ENCODE data around the gene TDRD9. TPM values are rescaled to one million over a fixed set of nuclear protein-coding genes. Genes with fewer than 3 reads are reported as not detected.

TDRD9 gene
- total and polyA plus RNA-seq, 2 experiments from 2014 or later: 0.24 TPM; not detected in 1

GRCh38 chr14:103887170-103887501 lies 41.1 kb upstream of the TDRD9 start:
- H3F3A ChIP-seq (replicated peaks; ENCODE audit: low read depth): no peaks in the 10 kb centered on the region
- H3K4me1 Mint-ChIP-seq: peaks cover 10% of the 10 kb centered on the region
- H3K79me2 ChIP-seq (replicated peaks; ENCODE audit: insufficient read depth): no peaks in the 10 kb centered on the region
- no peak overlapping the region for H3K4me2 ChIP-seq
- DNase-seq (ENCODE audit: low spot score): no peak
- H3K4me3 ChIP-seq: no peak overlapping the region
- H4K20me1 ChIP-seq (replicated peaks; ENCODE audit: insufficient read depth): no peaks in the 10 kb centered on the region
- no peak; the same call in 2 of the 3 replicates for ATAC-seq
- H3K4me3 Mint-ChIP-seq: no peak overlapping the region
- H2AFZ ChIP-seq: no peak overlapping the region
- H3K9me3 Mint-ChIP-seq: no peaks in the 10 kb centered on the region
- no peaks in the 10 kb centered on the region for H3K4me1 ChIP-seq (ENCODE audit: insufficient read depth)
- H3K27ac ChIP-seq (ENCODE audit: low read depth): no peak overlapping the region
- no peak overlapping the region for H3K27ac Mint-ChIP-seq
- TF ChIP-seq EZH2phosphoT487 (IDR thresholded peaks at IDR 0.05; ENCODE audit: unreplicated experiment) (no peak), STAT1 (IDR thresholded peaks at IDR 0.05; ENCODE audit: unreplicated experiment) (no peak), POLR2AphosphoS5 (IDR thresholded peaks at IDR 0.05; ENCODE audit: low read depth) (no peak), ZNF114 (CRISPR knock-in tag; IDR thresholded peaks at IDR 0.05) (no peak), JUNB (IDR thresholded peaks at IDR 0.05; ENCODE audit: unreplicated experiment) (no peak), ZNF331 (CRISPR knock-in tag; IDR thresholded peaks at IDR 0.05; ENCODE audit: low read depth) (no peak), EZH2 (IDR thresholded peaks at IDR 0.05; ENCODE audit: low read depth, unreplicated experiment) (no peak)
- TF ChIP-seq, protein P1, sequence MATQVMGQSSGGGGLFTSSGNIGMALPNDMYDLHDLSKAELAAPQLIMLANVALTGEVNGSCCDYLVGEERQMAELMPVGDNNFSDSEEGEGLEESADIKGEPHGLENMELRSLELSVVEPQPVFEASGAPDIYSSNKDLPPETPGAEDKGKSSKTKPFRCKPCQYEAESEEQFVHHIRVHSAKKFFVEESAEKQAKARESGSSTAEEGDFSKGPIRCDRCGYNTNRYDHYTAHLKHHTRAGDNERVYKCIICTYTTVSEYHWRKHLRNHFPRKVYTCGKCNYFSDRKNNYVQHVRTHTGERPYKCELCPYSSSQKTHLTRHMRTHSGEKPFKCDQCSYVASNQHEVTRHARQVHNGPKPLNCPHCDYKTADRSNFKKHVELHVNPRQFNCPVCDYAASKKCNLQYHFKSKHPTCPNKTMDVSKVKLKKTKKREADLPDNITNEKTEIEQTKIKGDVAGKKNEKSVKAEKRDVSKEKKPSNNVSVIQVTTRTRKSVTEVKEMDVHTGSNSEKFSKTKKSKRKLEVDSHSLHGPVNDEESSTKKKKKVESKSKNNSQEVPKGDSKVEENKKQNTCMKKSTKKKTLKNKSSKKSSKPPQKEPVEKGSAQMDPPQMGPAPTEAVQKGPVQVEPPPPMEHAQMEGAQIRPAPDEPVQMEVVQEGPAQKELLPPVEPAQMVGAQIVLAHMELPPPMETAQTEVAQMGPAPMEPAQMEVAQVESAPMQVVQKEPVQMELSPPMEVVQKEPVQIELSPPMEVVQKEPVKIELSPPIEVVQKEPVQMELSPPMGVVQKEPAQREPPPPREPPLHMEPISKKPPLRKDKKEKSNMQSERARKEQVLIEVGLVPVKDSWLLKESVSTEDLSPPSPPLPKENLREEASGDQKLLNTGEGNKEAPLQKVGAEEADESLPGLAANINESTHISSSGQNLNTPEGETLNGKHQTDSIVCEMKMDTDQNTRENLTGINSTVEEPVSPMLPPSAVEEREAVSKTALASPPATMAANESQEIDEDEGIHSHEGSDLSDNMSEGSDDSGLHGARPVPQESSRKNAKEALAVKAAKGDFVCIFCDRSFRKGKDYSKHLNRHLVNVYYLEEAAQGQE (IDR thresholded peaks at IDR 0.05; ENCODE audit: unreplicated experiment): no peak
- TF ChIP-seq, protein P2, sequence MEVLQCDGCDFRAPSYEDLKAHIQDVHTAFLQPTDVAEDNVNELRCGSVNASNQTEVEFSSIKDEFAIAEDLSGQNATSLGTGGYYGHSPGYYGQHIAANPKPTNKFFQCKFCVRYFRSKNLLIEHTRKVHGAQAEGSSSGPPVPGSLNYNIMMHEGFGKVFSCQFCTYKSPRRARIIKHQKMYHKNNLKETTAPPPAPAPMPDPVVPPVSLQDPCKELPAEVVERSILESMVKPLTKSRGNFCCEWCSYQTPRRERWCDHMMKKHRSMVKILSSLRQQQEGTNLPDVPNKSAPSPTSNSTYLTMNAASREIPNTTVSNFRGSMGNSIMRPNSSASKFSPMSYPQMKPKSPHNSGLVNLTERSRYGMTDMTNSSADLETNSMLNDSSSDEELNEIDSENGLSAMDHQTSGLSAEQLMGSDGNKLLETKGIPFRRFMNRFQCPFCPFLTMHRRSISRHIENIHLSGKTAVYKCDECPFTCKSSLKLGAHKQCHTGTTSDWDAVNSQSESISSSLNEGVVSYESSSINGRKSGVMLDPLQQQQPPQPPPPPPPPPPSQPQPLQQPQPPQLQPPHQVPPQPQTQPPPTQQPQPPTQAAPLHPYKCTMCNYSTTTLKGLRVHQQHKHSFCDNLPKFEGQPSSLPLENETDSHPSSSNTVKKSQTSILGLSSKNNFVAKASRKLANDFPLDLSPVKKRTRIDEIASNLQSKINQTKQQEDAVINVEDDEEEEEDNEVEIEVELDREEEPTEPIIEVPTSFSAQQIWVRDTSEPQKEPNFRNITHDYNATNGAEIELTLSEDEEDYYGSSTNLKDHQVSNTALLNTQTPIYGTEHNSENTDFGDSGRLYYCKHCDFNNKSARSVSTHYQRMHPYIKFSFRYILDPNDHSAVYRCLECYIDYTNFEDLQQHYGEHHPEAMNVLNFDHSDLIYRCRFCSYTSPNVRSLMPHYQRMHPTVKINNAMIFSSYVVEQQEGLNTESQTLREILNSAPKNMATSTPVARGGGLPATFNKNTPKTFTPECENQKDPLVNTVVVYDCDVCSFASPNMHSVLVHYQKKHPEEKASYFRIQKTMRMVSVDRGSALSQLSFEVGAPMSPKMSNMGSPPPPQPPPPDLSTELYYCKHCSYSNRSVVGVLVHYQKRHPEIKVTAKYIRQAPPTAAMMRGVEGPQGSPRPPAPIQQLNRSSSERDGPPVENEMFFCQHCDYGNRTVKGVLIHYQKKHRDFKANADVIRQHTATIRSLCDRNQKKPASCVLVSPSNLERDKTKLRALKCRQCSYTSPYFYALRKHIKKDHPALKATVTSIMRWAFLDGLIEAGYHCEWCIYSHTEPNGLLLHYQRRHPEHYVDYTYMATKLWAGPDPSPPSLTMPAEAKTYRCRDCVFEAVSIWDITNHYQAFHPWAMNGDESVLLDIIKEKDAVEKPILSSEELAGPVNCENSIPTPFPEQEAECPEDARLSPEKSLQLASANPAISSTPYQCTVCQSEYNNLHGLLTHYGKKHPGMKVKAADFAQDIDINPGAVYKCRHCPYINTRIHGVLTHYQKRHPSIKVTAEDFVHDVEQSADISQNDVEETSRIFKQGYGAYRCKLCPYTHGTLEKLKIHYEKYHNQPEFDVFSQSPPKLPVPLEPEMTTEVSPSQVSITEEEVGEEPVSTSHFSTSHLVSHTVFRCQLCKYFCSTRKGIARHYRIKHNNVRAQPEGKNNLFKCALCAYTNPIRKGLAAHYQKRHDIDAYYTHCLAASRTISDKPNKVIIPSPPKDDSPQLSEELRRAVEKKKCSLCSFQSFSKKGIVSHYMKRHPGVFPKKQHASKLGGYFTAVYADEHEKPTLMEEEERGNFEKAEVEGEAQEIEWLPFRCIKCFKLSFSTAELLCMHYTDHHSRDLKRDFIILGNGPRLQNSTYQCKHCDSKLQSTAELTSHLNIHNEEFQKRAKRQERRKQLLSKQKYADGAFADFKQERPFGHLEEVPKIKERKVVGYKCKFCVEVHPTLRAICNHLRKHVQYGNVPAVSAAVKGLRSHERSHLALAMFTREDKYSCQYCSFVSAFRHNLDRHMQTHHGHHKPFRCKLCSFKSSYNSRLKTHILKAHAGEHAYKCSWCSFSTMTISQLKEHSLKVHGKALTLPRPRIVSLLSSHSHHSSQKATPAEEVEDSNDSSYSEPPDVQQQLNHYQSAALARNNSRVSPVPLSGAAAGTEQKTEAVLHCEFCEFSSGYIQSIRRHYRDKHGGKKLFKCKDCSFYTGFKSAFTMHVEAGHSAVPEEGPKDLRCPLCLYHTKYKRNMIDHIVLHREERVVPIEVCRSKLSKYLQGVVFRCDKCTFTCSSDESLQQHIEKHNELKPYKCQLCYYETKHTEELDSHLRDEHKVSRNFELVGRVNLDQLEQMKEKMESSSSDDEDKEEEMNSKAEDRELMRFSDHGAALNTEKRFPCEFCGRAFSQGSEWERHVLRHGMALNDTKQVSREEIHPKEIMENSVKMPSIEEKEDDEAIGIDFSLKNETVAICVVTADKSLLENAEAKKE (CRISPR knock-in tag; IDR thresholded peaks at IDR 0.05): no peak
- H3K9me2 ChIP-seq (ENCODE audit: insufficient read depth): no peaks in the 10 kb centered on the region
- peaks cover 19% of the 10 kb centered on the region for H3K27me3 Mint-ChIP-seq (ENCODE audit: insufficient read depth, low read depth, poor library complexity)
- no peaks in the 10 kb centered on the region for H3K36me3 Mint-ChIP-seq (ENCODE audit: low read depth)
- no peaks in the 10 kb centered on the region for H3K36me3 ChIP-seq (ENCODE audit: insufficient read depth)
- H3K27me3 ChIP-seq (ENCODE audit: insufficient read depth): no peaks in the 10 kb centered on the region

All from GM23338 (cell line).